Measurements from ENCODE around the gene SRGAP1.

Gene SRGAP1

DNA sequence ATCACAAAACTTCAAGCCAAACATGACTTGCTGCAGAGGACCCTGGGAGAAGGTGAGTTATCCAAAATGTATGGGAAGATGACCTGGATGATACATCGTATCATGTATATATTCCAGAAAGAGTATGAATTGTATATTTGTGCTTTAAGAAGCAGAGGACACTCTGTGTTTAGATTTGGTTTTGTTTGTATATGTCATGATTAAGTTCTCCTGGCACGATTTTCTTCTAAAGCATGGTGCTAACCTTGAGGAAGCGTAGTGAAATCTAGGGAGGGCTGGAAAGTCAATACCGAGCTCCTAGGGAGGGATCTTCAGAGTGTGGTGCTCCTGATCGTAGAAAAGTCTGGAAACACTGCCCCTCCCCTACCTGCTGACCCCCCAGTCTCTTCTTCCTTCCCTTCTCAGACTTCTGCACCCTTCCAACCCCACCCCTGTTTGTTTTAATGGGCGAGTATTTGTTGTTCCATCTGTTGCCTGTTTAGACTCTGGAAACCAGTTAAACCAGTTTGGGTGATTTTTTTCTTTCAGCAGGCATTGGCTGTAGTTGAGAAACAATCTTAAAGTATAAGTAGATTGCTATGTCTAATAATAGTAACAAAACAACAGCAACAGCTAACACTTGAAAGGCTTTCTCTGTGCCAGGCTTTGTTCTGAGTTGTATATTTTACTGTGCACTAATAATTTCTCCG, 236.0 kb downstream of the SRGAP1 start:
- no peak overlapping the region for H3K4me3 ChIP-seq (ENCODE audit: low read depth in 1 of 2, low read length in 2 of 2)
- peaks cover 3 to 4% of the 10 kb centered on the region in 2 donors for H3K36me3 ChIP-seq (ENCODE audit: control insufficient read depth in 1 of 2, insufficient read depth in 2 of 2, low read length in 2 of 2)
- peaks cover 27% of the 10 kb centered on the region in 2 donors for H3K4me1 ChIP-seq (ENCODE audit: control insufficient read depth in 1 of 2, insufficient read depth in 2 of 2, low read length in 2 of 2)
- peak overlapping the region; percentile 10 for H3K27ac ChIP-seq (ENCODE audit: low read length)
- no peaks in the 10 kb centered on the region for H3K27me3 ChIP-seq (ENCODE audit: low read depth, low read length)
- H3K9me3 ChIP-seq (ENCODE audit: control insufficient read depth in 1 of 2, low read length in 2 of 2), result no peaks in the 10 kb centered on the region

GRCh38 chr12:64081008-64081404, 236.5 kb downstream of the SRGAP1 start:
- no peak overlapping the region for H3K27ac ChIP-seq (ENCODE audit: low read length)
- H3K27me3 ChIP-seq (ENCODE audit: low read depth, low read length), result no peaks in the 10 kb centered on the region
- H3K36me3 ChIP-seq (ENCODE audit: control insufficient read depth in 1 of 2, insufficient read depth in 2 of 2, low read length in 2 of 2), result peaks cover 3 to 4% of the 10 kb centered on the region in 2 donors
- no peak overlapping the region for H3K4me3 ChIP-seq (ENCODE audit: low read depth in 1 of 2, low read length in 2 of 2)
- H3K4me1 ChIP-seq (ENCODE audit: control insufficient read depth in 1 of 2, insufficient read depth in 2 of 2, low read length in 2 of 2), result peaks cover 27% of the 10 kb centered on the region in 2 donors
- no peaks in the 10 kb centered on the region for H3K9me3 ChIP-seq (ENCODE audit: control insufficient read depth in 1 of 2, low read length in 2 of 2)

GRCh38 chr12:64082116-64082515, 237.6 kb downstream of the SRGAP1 start:
- Histone ChIP-seq H3K36me3 (ENCODE audit: control insufficient read depth in 1 of 2, insufficient read depth in 2 of 2, low read length in 2 of 2) (peaks cover 3 to 4% of the 10 kb centered on the region in 2 donors), H3K4me3 (ENCODE audit: low read depth in 1 of 2, low read length in 2 of 2) (no peak overlapping the region), H3K9me3 (ENCODE audit: control insufficient read depth in 1 of 2, low read length in 2 of 2) (no peaks in the 10 kb centered on the region), H3K27me3 (ENCODE audit: low read depth, low read length) (no peaks in the 10 kb centered on the region), H3K4me1 (ENCODE audit: control insufficient read depth in 1 of 2, insufficient read depth in 2 of 2, low read length in 2 of 2) (peaks cover 27% of the 10 kb centered on the region in 2 donors), H3K27ac (ENCODE audit: low read length) (no peak overlapping the region)

DNA sequence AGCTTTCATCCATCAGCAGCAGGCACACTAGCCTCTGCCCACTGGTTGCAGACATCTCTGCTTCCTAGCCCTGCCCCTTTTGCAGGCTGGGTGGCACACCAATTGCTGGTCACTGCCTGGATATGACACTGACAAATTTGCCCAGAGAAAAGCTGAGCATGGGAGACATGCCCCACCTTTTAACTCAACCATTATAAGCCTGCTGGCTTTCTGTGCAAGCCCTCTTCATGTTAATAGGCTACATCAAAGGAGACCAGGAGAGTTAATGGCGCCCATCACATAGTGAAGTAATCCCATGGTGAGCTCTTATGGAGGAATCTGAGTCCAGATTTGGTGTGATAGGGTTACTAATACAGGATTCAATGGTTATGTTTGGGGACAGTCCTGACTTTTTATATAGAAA, 238.4 kb downstream of the SRGAP1 start:
- Histone ChIP-seq H3K4me1 (ENCODE audit: control insufficient read depth in 1 of 2, insufficient read depth in 2 of 2, low read length in 2 of 2) (peaks cover 27% of the 10 kb centered on the region in 2 donors), H3K36me3 (ENCODE audit: control insufficient read depth in 1 of 2, insufficient read depth in 2 of 2, low read length in 2 of 2) (peaks cover 3 to 4% of the 10 kb centered on the region in 2 donors), H3K27ac (ENCODE audit: low read length) (peak overlapping the region; percentile 68), H3K4me3 (ENCODE audit: low read depth in 1 of 2, low read length in 2 of 2) (peak overlapping the region; percentile 2 to 28), H3K9me3 (ENCODE audit: control insufficient read depth in 1 of 2, low read length in 2 of 2) (no peaks in the 10 kb centered on the region), H3K27me3 (ENCODE audit: low read depth, low read length) (no peaks in the 10 kb centered on the region)

DNA sequence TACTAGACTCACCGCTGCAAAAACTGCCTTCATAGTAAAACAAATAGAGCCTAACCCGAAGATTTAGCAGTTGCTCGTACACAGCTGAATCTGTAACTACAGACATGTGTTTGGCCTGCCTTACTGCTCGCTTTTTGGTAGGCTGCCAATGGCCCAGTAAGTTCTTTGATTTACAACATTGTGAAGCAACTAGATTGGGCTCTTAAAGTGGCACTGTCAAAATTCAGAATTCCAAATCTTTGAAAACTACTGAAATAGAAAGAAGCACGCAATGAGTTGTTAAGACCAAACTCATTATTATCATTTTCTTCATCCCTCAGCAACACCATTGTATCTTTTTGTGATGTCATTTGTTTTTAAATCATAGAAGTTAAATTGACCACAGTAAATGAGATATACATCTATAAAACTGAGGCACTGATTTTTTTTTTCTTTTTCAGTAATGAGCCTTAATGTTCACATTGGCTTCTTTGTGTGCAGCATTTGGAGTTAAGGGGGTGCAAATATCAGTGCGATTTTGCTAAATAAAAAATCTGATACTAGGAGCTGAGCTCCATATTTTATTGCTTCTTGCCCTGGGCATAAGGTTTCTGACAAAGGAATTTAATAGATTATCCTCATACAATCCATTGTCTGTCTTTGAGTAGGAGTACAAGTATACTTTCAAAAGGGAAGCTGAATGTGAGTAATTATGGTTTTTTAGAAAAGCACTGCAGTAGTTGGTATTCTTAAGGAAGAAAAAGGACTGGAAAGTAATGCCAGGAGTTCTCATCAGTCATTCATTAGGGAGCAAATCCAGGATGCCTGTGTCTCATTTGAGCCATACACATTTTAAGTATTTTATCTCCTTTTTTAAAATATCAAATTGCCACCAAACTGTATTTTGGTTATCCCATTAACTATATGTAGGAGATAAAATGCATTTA, 239.0 kb downstream of the SRGAP1 start:
- Histone ChIP-seq H3K27me3 (ENCODE audit: low read depth, low read length) (no peaks in the 10 kb centered on the region), H3K27ac (ENCODE audit: low read length) (peak overlapping the region; percentile 68), H3K4me3 (ENCODE audit: low read depth in 1 of 2, low read length in 2 of 2) (peak overlapping the region; percentile 2 to 28)

DNA sequence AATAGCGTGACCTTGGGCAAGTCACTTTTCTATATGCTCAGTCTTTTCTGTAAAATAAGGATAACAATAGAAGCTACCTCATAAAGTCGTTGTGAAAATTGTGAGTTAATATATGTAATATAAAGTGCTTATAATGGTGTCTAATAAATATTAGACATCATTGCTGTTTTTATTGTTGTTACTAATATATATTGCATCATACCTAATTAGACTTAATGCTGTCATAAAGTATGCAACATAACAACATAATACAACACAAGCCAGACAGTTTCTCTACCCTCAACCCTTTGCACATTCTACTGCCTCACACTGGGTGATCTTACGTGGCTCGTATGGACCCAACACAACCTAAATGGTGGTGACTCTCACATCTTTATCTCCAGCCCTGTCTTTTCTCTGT, 240.7 kb downstream of the SRGAP1 start:
- Histone ChIP-seq H3K36me3 (ENCODE audit: control insufficient read depth in 1 of 2, insufficient read depth in 2 of 2, low read length in 2 of 2) (no peaks in the 10 kb centered on the region), H3K27ac (ENCODE audit: low read length) (no peak overlapping the region), H3K9me3 (ENCODE audit: control insufficient read depth in 1 of 2, low read length in 2 of 2) (no peaks in the 10 kb centered on the region), H3K4me3 (ENCODE audit: low read depth in 1 of 2, low read length in 2 of 2) (no peak overlapping the region), H3K4me1 (ENCODE audit: control insufficient read depth in 1 of 2, insufficient read depth in 2 of 2, low read length in 2 of 2) (peaks cover 41 to 42% of the 10 kb centered on the region in 2 donors), H3K27me3 (ENCODE audit: low read depth, low read length) (no peaks in the 10 kb centered on the region)

More for the DNA sequence above, 239.0 kb downstream of the SRGAP1 start:
- Histone ChIP-seq H3K4me1 (ENCODE audit: control insufficient read depth in 1 of 2, insufficient read depth in 2 of 2, low read length in 2 of 2) (peaks cover 29 to 31% of the 10 kb centered on the region in 2 donors), H3K9me3 (ENCODE audit: control insufficient read depth in 1 of 2, low read length in 2 of 2) (no peaks in the 10 kb centered on the region), H3K36me3 (ENCODE audit: control insufficient read depth in 1 of 2, insufficient read depth in 2 of 2, low read length in 2 of 2) (peaks cover 3 to 4% of the 10 kb centered on the region in 2 donors)

DNA sequence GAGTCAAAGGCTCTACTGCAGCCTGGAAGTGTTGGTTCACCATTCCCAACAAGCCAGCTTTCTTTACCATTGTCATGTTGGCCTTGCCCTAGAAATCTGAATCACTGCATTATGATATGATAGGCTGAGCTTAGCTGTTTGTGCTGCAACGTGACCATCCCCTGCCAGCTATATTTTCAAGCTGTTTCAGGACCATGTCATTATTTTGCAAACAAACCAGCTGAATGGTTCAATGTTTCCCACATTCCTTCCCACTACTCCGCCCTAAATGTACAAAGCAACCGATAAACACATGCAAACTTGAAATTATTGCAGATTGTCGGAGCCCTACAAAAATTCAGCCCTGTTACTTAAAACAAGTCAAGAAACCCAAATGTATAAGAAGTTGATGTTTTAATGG, 241.5 kb downstream of the SRGAP1 start:
- Histone ChIP-seq H3K27me3 (ENCODE audit: low read depth, low read length) (no peaks in the 10 kb centered on the region), H3K9me3 (ENCODE audit: control insufficient read depth in 1 of 2, low read length in 2 of 2) (no peaks in the 10 kb centered on the region), H3K36me3 (ENCODE audit: control insufficient read depth in 1 of 2, insufficient read depth in 2 of 2, low read length in 2 of 2) (no peaks in the 10 kb centered on the region), H3K27ac (ENCODE audit: low read length) (peak overlapping the region; percentile 24), H3K4me1 (ENCODE audit: control insufficient read depth in 1 of 2, insufficient read depth in 2 of 2, low read length in 2 of 2) (peaks cover 36% of the 10 kb centered on the region in 2 donors), H3K4me3 (ENCODE audit: low read depth in 1 of 2, low read length in 2 of 2) (no peak overlapping the region)

- peaks cover 30 to 36% of the 10 kb centered on the region in 2 donors for H3K4me1 ChIP-seq (ENCODE audit: control insufficient read depth in 1 of 2, insufficient read depth in 2 of 2, low read length in 2 of 2)
- peak overlapping the region in 1 of 2 donors; percentile 18 for H3K4me3 ChIP-seq (ENCODE audit: low read depth in 1 of 2, low read length in 2 of 2)
- H3K27ac ChIP-seq (ENCODE audit: low read length), result peak overlapping the region; percentile 30
- H3K9me3 ChIP-seq (ENCODE audit: control insufficient read depth in 1 of 2, low read length in 2 of 2), result no peaks in the 10 kb centered on the region
- no peaks in the 10 kb centered on the region for H3K36me3 ChIP-seq (ENCODE audit: control insufficient read depth in 1 of 2, insufficient read depth in 2 of 2, low read length in 2 of 2)
- no peaks in the 10 kb centered on the region for H3K27me3 ChIP-seq (ENCODE audit: low read depth, low read length)
Measured at GRCh38 chr12:64086946-64087345, 242.4 kb downstream of the SRGAP1 start.

DNA sequence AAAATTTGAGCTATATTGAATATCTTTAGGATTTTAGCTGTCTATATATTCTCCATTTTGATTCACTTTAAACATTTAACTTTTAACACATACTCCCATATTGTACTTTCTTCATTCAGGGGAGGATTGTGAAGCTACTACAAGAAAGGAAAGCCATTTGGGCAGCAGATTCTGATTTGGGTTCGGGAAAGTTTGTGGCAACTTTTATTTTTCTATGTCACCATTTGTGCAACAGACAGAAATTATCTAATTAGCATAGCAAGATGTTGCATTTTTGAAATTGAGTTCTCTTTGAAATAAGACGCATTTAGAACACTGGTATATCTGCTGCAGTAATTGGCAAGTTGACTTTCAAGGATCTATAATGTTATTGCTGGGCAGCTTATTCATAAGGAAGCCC, 243.3 kb downstream of the SRGAP1 start:
- Histone ChIP-seq H3K27ac (ENCODE audit: low read length) (peak overlapping the region; percentile 60), H3K4me1 (ENCODE audit: control insufficient read depth in 1 of 2, insufficient read depth in 2 of 2, low read length in 2 of 2) (peaks cover 28% of the 10 kb centered on the region in 2 donors), H3K36me3 (ENCODE audit: control insufficient read depth in 1 of 2, insufficient read depth in 2 of 2, low read length in 2 of 2) (no peaks in the 10 kb centered on the region), H3K9me3 (ENCODE audit: control insufficient read depth in 1 of 2, low read length in 2 of 2) (no peaks in the 10 kb centered on the region), H3K4me3 (ENCODE audit: low read depth in 1 of 2, low read length in 2 of 2) (no peak overlapping the region), H3K27me3 (ENCODE audit: low read depth, low read length) (no peaks in the 10 kb centered on the region)

DNA sequence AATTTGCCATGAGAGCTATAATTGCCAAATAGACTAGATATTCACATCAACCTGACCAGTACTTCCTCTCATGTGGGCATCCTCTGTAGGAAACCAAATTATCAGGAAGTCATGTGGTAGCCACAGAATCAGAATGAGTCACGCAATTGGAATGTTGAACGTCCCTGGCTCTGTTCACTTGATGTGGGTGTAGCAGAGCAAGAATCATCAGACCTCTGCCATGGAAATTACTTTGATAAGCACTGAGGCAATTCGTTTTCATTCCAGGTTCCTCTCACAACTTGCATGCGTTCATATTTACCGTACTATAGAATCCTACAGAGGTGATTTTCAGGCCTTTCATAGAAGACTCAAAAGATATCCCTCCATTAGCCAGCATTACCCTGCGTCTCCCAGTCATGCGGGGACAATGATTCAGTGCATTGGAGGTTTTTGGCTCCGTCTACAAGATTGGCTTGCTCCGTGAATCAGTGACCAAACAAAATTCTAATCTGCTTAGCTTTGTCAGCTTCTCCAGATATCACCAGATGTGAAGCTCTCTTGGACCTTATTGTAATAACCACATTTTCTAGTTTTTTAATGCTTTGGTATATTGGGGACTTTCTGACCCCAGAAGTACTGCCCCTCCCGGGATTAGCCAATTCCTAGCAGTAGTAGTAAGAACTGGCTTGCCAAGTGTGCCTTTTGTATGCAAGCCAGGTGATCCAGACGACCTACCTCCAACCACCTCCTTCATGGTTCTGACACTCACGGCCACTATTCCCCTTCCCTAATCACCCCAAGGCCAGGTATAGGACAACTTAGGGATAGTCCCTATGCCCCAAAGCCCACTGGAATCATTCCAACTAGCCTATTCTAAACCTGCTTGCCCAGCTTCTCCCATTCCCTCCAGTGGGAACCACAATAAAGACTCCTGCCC, 244.2 kb downstream of the SRGAP1 start:
- peaks cover 19% of the 10 kb centered on the region in 2 donors for H3K4me1 ChIP-seq (ENCODE audit: control insufficient read depth in 1 of 2, insufficient read depth in 2 of 2, low read length in 2 of 2)
- H3K27me3 ChIP-seq (ENCODE audit: low read depth, low read length), result no peaks in the 10 kb centered on the region
- H3K4me3 ChIP-seq (ENCODE audit: low read depth in 1 of 2, low read length in 2 of 2), result no peak overlapping the region
- no peaks in the 10 kb centered on the region for H3K9me3 ChIP-seq (ENCODE audit: control insufficient read depth in 1 of 2, low read length in 2 of 2)
- H3K36me3 ChIP-seq (ENCODE audit: control insufficient read depth in 1 of 2, insufficient read depth in 2 of 2, low read length in 2 of 2), result no peaks in the 10 kb centered on the region
- H3K27ac ChIP-seq (ENCODE audit: low read length), result peak overlapping the region; percentile 84
